Measurements from ENCODE around the gene UROS. TPM values are rescaled to one million over a fixed set of nuclear protein-coding genes. Genes with fewer than 3 reads are reported as not detected.

UROS gene
- total RNA-seq, 3 donors from 2014 or later, result 31.5 to 45.2 (median 35.1) TPM

- intact Hi-C loops (cut with DNase I; ENCODE audit: low total_unique reads), result no loop called here
These were observed 22.6 kb upstream of the UROS start for GRCh38 chr10:125845617-125846016.

GRCh38 chr10:125844751-125845221 lies 21.7 kb upstream of the UROS start:
- no peaks in the 10 kb centered on the region for H3K9me3 ChIP-seq
- no peak for DNase-seq (ENCODE audit: low spot score in 2 of 2)
- intact Hi-C loops (cut with DNase I; ENCODE audit: low total_unique reads), result no loop called here
- no peak overlapping the region for H3K4me3 ChIP-seq
- TF ChIP-seq POLR2A (IDR thresholded peaks at IDR 0.05) (no peak), POLR2AphosphoS5 (IDR thresholded peaks at IDR 0.05) (no peak), CTCF (IDR thresholded peaks at IDR 0.05) (no peak)
- no peak overlapping the region for H3K27ac ChIP-seq
- H3K27me3 ChIP-seq, result no peaks in the 10 kb centered on the region
- H3K4me1 ChIP-seq, result no peaks in the 10 kb centered on the region
- no peaks in the 10 kb centered on the region for H3K36me3 ChIP-seq

More at GRCh38 chr10:125845617-125846016, 22.6 kb upstream of the UROS start:
- Histone ChIP-seq H3K4me3 (no peak overlapping the region), H3K36me3 (no peaks in the 10 kb centered on the region), H3K27ac (no peak overlapping the region), H3K9me3 (no peaks in the 10 kb centered on the region), H3K27me3 (no peaks in the 10 kb centered on the region), H3K4me1 (no peaks in the 10 kb centered on the region)
- TF ChIP-seq CTCF (IDR thresholded peaks at IDR 0.05), result no peak
- TF ChIP-seq POLR2AphosphoS5 (IDR thresholded peaks at IDR 0.05), result no peak
- no peak for TF ChIP-seq POLR2A (IDR thresholded peaks at IDR 0.05)
- DNase-seq (ENCODE audit: low spot score in 2 of 2), result no peak

- Histone ChIP-seq H3K4me3 (no peak overlapping the region), H3K36me3 (no peaks in the 10 kb centered on the region), H3K27ac (no peak overlapping the region), H3K4me1 (no peaks in the 10 kb centered on the region), H3K9me3 (no peaks in the 10 kb centered on the region), H3K27me3 (no peaks in the 10 kb centered on the region)
- intact Hi-C loops (cut with DNase I; ENCODE audit: low total_unique reads), result loop anchor here (2.0 kb wide), 1 partner anchor 27 kb away; no protein-coding TSS in a partner anchor
- TF ChIP-seq POLR2AphosphoS5 (IDR thresholded peaks at IDR 0.05), result no peak
- TF ChIP-seq POLR2A (IDR thresholded peaks at IDR 0.05), result no peak
- no peak for TF ChIP-seq CTCF (IDR thresholded peaks at IDR 0.05)
- DNase-seq (ENCODE audit: low spot score in 2 of 2), result no peak
These were observed 20.7 kb upstream of the UROS start for GRCh38 chr10:125843603-125844329.

GRCh38 chr10:125840955-125841354 lies 17.9 kb upstream of the UROS start:
- peak overlapping the region; percentile 8 to 57 for H3K27ac ChIP-seq
- H3K9me3 ChIP-seq, result no peaks in the 10 kb centered on the region
- peaks cover 7% of the 10 kb centered on the region for H3K36me3 ChIP-seq
- no peaks in the 10 kb centered on the region for H3K27me3 ChIP-seq
- no peak overlapping the region for H3K4me3 ChIP-seq
- intact Hi-C loops (cut with DNase I; ENCODE audit: low total_unique reads), result no loop called here
- H3K4me1 ChIP-seq, result no peaks in the 10 kb centered on the region
- no peak for DNase-seq (ENCODE audit: low spot score in 2 of 2)
- TF ChIP-seq POLR2A (IDR thresholded peaks at IDR 0.05) (no peak), POLR2AphosphoS5 (IDR thresholded peaks at IDR 0.05) (no peak), CTCF (IDR thresholded peaks at IDR 0.05) (no peak)

- no peaks in the 10 kb centered on the region for H3K9me3 ChIP-seq
- no peak overlapping the region for H3K4me3 ChIP-seq
- no peaks in the 10 kb centered on the region for H3K27me3 ChIP-seq
- TF ChIP-seq CTCF (IDR thresholded peaks at IDR 0.05) (no peak), POLR2A (IDR thresholded peaks at IDR 0.05) (no peak), POLR2AphosphoS5 (IDR thresholded peaks at IDR 0.05) (no peak)
- intact Hi-C loops (cut with DNase I; ENCODE audit: low total_unique reads), result no loop called here
- peaks cover 7% of the 10 kb centered on the region for H3K36me3 ChIP-seq
- no peak for DNase-seq (ENCODE audit: low spot score in 2 of 2)
- H3K4me1 ChIP-seq, result no peaks in the 10 kb centered on the region
- H3K27ac ChIP-seq, result peak overlapping the region; percentile 8 to 57
These were observed 17.3 kb upstream of the UROS start for GRCh38 chr10:125840406-125840805.

Data from breast epithelium (tissue), 4 donors.